GM18909 (cell line): Measurements from ENCODE around the gene NR5A1.
A peak's percentile ranks its signal among the peaks of the same experiment; 100 is the strongest.

ENCODE experiments used
- ATAC-seq: cut with Tn5 transposase; IDR thresholded peaks from one replicate; pipeline ENCODE4 v1.9.1; 2021; ENCODE audit warnings: mild to moderate bottlenecking; ENCODE audit not compliant: unreplicated experiment, poor library complexity

Gene NR5A1

GRCh38 chr9:124500028-124500795 is 7.0 kb downstream of the NR5A1 start:
- no peak for ATAC-seq

- ATAC-seq, result no peak
These were observed 8.0 kb downstream of the NR5A1 start for GRCh38 chr9:124499216-124499615.

DNA sequence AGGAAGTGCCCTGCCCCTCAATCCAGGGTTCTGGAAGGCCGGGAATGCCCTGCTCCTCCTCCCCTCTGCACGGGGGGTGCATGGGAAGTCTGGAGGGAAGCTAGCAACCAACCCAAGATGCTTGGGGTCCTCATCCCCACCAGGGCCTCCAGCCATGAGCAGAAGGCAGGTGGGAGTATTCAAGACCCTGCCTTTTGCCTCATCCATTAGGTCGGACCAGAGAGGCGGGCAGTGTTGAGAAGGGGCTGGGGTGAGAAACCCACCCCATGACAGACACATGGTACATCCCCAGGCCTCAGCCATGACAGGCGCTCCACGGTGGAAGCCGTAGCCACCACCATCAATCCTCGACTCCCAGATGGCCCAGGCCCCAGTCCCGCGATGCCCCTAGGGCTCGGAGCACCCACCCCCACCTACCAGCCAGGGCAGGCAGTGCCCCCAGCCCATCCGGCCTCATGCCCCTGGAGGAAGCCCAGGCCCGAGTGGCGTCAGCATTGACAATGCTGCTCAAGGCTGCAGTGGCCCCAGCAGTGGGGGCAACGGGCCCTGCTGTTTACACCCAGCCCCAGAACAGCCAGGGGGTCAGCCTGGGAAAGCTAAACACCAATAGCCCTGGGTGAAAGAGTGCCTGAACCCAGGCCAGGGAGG is 8.6 kb downstream of the NR5A1 start:
- ATAC-seq, result no peak

- ATAC-seq, result no peak
These were observed 9.2 kb downstream of the NR5A1 start for GRCh38 chr9:124498040-124498439.

DNA sequence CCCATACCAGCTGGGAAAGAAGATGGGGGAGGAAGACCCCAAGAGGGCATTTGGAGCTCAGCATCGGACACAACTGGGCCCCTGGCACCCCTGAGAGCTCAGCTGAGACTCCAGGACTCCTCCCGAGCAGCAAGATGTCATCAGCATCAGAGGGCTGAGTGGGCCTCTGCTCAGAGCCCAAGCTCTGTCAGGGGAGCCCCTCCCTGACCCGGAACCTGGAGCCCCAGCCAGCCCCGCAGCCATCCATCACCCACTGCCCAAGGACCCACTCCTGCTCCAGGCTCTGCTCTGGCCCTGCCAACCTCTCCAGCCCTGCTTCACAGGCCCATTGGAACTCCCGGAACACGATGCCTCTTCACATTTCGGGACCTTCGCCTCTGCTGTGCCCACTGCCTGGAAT is 9.8 kb downstream of the NR5A1 start:
- no peak for ATAC-seq

- ATAC-seq, result no peak
These were observed 10.7 kb downstream of the NR5A1 start for GRCh38 chr9:124496463-124496862.

GRCh38 chr9:124496075-124496449 is 11.1 kb downstream of the NR5A1 start:
- ATAC-seq, result no peak

GRCh38 chr9:124495126-124496074 is 11.8 kb downstream of the NR5A1 start:
- ATAC-seq, result no peak

DNA sequence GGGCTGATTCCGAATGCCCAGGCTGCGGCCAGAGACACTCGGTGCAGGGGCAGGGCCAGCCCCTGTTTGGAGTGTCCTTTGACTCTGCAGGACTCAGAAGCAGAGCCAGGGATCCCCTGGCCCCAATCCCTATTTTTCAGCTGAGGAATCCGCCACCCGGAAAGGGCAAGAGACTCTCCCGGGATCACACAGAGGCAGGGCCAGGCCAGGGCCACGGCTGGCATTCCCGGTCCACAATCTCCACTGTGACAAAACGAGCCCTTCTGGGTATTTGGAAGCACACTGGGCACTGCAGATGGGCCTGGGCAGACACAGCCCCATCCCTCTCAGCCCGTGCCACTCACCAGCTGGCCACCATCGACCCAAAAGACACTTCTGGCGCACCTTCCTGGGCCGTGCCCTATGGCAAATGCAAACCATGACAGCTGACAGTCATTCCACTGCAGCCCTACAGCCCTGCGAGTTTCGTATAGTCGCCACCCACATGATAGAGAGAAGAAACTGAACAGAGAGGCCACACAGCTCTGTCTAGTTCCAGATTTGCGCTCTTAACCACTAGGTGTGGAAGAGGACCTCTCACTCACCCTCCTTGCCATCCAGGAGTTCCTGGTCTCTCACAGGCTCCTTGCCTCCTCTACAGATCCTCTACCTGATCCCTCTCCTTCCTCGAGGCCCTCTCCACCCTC is 13.3 kb downstream of the NR5A1 start:
- peak; percentile 42 for ATAC-seq

DNA sequence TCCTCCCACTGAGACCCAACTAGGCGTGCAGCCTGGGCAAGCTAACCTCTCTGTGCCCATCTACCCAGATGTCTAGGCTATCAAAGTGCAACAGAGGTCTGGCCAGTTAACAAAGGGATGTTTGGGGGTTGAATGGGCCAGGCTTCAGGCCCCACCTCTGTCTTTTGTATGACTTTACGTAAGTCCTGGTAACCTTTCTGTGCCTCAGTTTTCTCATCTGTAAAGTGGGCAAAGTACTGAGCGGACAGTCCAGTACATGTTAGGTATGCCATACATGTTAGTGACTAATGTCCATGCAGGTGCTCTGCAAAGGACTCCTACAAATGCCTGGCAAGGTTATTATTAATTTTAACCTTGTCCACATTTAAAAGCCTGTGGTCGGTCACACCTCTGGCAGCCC is 14.0 kb downstream of the NR5A1 start:
- no peak for ATAC-seq

DNA sequence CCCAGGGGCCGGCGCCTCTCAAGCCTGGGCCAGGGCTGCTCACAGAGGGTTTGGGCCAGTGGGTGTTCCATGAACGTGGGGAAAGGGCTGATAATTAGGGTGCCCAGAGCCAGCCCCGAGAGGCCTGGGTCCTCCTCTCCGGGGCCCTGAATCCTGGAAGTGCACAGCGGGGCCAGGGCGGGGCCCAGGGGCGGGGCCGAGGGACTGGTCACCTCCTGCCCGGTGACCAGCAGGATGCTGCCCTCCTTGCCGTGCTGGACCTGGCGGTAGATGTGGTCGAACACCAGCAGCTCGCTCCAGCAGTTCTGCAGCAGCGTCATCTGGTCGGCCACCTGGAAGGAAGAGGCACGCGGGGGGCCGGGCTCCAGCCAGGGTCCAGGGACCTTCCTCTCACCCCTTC is 14.4 kb downstream of the NR5A1 start:
- no peak for ATAC-seq

DNA sequence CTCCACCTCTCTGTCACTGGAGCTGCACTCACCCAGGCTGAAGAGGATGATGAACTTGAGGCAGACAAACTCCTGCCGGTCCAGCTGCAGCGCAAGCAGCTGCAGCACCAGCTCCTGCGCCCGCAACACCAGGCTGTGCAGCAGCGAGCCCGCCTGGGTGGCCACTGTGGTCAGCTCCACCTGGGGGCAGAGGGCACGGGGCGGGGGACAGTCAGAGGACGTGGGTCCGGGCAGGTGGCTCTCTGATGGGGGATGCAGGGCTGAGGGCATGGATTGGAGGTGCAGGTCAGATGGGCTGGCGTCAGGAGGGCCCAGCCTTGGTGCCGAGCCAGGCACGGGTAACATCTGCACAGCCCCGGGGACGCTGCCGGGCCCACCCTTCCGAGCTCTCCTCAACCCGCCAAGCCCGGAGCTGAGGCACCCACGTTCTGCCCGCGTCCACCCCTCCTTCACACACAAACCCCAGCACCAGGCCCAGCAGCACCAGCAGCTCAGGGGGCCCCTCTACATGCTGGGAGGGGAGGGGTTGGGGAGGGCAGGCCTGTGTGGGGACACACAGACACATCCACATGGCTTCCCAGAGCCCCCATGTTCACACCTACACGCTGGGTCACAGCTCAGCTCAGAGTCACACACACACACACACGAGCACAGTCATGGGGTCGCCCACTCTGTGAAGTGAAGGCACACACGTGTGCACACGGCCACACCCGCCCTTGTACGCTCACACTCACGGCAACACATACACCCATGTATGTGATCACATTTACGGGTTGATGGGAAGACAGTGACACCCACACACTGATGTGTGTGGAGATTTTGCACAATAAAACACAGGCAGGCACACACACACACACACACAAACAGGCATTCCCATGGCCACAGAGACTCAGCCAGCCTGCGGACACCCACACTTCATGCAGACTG is 15.9 kb downstream of the NR5A1 start:
- no peak for ATAC-seq

DNA sequence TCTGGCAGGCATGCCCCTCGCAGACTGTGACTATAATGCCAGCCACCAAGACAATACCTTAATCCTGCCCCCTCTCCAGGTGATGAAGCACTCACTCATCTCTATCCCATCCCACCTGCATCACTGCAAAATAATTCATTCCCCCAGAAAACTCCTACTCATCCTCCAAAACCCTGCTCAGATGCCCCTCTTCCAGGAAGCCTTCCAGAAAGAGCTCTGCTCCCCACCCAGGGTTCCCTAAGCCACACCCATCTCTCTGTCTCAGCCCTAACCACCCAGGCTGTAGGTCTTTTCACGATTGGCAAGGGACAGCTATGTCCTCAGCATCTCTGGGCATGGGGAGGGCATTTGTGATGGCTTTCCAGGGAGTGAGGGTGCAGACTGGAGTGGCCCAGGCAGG is 17.2 kb downstream of the NR5A1 start:
- ATAC-seq, result no peak

DNA sequence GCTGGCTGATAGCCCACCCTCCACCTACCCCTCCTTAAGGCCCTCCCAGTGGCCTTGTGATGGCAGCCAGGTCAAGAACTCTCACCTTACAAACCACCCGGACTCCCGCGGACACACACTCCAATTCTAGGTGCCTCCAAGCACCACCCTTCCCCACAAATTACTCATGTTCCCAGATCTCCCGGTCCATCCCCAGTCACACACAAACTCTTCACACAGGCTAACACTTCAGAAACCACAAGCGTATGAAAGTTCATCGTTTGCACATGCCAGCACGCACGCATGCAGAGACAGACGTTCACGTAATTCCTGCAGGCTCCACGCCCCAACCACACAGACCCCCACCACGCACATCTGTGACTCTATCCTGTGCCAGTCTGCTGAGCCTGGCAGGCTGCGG is 18.0 kb downstream of the NR5A1 start:
- no peak for ATAC-seq

- no peak for ATAC-seq
These were observed 18.5 kb downstream of the NR5A1 start for GRCh38 chr9:124488641-124489210.

DNA sequence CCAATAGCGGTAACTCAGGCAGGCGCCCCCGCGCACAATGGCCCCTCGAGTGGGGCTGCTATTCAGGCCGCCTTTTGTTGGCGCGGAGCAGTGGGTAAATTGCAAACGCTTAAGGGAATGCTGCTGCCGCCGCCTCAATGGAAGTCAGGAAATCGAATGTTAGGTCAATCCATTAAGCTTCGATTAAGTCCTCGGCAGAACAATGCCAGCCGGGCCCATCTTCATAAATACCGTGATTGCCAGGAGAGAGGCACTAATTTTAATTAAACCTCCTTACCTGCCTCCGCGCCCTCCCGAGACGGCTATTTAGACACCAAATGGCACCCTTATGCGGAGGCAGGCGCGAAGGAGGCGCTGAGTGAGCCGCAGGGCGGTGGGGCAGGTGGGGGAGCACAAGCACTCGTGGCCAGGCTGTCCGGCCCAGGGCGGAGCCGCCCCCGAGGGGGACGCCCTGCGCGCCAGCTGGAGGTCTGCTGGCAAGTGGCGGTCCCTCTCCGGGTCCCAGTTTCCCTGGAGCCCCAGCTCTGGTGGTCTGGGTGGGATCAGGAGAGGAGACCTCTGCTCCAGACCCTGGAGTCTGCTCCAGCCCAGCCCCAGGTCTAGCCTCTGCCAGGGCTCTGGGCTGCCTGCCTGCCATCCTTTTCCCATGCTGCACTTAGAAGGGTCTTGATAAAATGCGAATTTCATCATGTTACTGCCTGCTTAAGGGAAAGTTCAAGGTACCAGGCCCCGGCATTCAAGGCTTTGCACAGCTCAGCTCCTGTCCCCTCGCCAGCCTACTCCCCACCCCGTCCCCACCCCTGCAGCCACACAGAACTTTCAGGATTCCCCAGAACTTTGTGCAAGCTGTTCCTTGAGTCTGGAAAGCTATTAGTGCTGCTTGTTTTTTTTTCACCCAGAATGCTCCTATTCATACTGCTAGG is 19.7 kb downstream of the NR5A1 start:
- no peak for ATAC-seq

DNA sequence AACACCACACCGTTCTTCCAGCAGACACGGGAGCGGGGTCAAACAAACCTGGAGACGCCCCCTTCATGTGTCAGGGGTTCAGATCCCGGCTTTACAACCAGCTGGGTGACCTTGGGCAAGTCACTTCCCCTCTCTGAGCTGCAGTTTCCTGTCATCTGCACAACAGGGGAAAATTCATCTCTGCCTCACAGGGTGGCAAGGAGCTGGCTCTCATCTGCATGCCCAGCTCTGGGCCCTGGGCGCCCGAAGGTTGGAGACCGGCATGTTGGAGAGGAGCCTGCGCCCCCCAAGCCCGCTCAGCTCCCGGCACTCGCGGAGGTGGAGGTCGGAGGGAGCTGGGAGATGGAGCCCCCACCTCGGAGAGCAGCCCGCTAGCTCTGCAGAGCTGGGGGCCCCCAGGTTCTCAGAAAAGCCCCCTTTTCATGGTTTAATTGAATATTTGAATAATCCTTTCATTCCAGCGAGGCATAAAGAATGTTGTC is 20.4 kb downstream of the NR5A1 start:
- ATAC-seq, result no peak

DNA sequence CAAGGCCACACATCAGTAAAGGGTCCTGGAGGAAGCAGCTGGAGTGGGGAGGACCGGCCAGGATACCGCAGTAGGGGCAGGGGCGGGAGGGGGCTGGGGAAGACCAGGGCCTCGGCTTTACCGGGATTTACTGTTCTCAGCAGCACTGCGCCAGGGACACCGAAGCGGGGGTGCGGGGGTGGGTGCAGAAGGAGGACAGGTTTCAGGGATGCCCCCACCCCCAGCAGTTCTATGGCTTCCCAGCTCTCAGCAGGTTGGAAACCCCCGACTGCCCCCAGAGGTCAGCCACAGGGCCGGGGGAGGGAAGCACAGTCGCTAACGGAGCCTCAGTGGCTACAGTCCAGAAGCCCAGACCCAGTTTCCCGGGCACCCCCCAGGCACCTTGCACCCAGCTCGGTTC is 21.3 kb downstream of the NR5A1 start:
- no peak for ATAC-seq
